Astrocyte of the cerebellum (primary cell): ENCODE measurements around the gene GOLM1.

Experiments
- DNase-seq: peaks from one replicate; pipeline ENCODE4 v3.0.0-alpha.2; 2011; ENCODE audit warnings: low read depth
- H3K4me3 ChIP-seq: 2 replicates; pipeline ENCODE4 v1.5.1; 2011; ENCODE audit warnings: mild to moderate bottlenecking, low read depth, low read length, moderate library complexity
- CTCF ChIP-seq: IDR thresholded peaks from 2 replicates; pipeline ENCODE4 v1.5.1; 2012; ENCODE audit warnings: low read length, low read depth, moderate library complexity, mild to moderate bottlenecking; ENCODE audit errors: missing control alignments
- in situ Hi-C: cut with HindIII; loops from 2 replicates; pipeline ENCODE4 v1.10.0; 2017; ENCODE audit warnings: low sequenced_read_pairs

The GOLM1 gene

GRCh38 chr9:86075132-86076109 is 23.9 kb downstream of the GOLM1 start:
- peak; percentile 40 for DNase-seq
- no peak overlapping the region for H3K4me3 ChIP-seq
- in situ Hi-C loops, result no loop called here
- TF ChIP-seq CTCF, result no peak

- in situ Hi-C loops, result no loop called here
- H3K4me3 ChIP-seq, result no peak overlapping the region
- DNase-seq, result no peak
- TF ChIP-seq CTCF, result no peak
These were observed 25.5 kb downstream of the GOLM1 start for GRCh38 chr9:86073839-86074238.

- no peak for DNase-seq
- TF ChIP-seq CTCF, result no peak
- in situ Hi-C loops, result no loop called here
- H3K4me3 ChIP-seq, result no peak overlapping the region
These were observed 26.9 kb downstream of the GOLM1 start for GRCh38 chr9:86072394-86072877.

GRCh38 chr9:86069206-86069869 is 30.0 kb downstream of the GOLM1 start:
- DNase-seq, result no peak
- in situ Hi-C loops, result no loop called here
- no peak overlapping the region for H3K4me3 ChIP-seq
- no peak for TF ChIP-seq CTCF

GRCh38 chr9:86064220-86064619 is 35.1 kb downstream of the GOLM1 start:
- in situ Hi-C loops, result no loop called here
- no peak for TF ChIP-seq CTCF
- no peak for DNase-seq
- H3K4me3 ChIP-seq, result no peak overlapping the region

- TF ChIP-seq CTCF, result no peak
- H3K4me3 ChIP-seq, result no peak overlapping the region
- in situ Hi-C loops, result no loop called here
- DNase-seq, result no peak
These were observed 36.3 kb downstream of the GOLM1 start for GRCh38 chr9:86062845-86063693.
